DMS153 treated with DMSO at 0.1 percent for 48 hours (cell line): ENCODE data around the gene HIBCH.
"Not testable (repeated sequence)": the region's sequence is repeated elsewhere in the genome, so short reads cannot be mapped to it uniquely, and the experiment has no call there.

Experiments used
- DNase-seq: peaks from one replicate; lab custom pipeline; 2025; ENCODE audit not compliant: unreplicated experiment; lab: John Stamatoyannopoulos, UW

HIBCH gene

GRCh38 chr2:190319555-190320498 lies at the start of gene HIBCH:
TSS of gene HIBCH (minus strand) at chr2:190319826. CDS start at chr2:190319750, 76 bp downstream.
- DNase-seq = peak; percentile 95

- no peak for DNase-seq
These were observed 47.5 kb upstream of the HIBCH start for GRCh38 chr2:190367091-190367490.

- DNase-seq = no peak
These were observed 46.7 kb upstream of the HIBCH start for GRCh38 chr2:190366248-190366753.

- no peak for DNase-seq
These were observed 46.0 kb upstream of the HIBCH start for GRCh38 chr2:190365499-190366204.

GRCh38 chr2:190362894-190363293 lies 43.3 kb upstream of the HIBCH start:
- DNase-seq = no peak

- no peak for DNase-seq
These were observed 41.9 kb upstream of the HIBCH start for GRCh38 chr2:190361572-190361971.

- no peak for DNase-seq
These were observed 41.3 kb upstream of the HIBCH start for GRCh38 chr2:190360965-190361364.

GRCh38 chr2:190360561-190360960 lies 40.9 kb upstream of the HIBCH start:
- DNase-seq = no peak

- not testable (repeated sequence) for DNase-seq
These were observed 39.2 kb upstream of the HIBCH start for GRCh38 chr2:190358655-190359448.

GRCh38 chr2:190357600-190357999 lies 38.0 kb upstream of the HIBCH start:
- no peak for DNase-seq

GRCh38 chr2:190355968-190356644 lies 36.5 kb upstream of the HIBCH start:
- DNase-seq = peak; percentile 33

GRCh38 chr2:190354003-190354690 lies 34.5 kb upstream of the HIBCH start:
- no peak for DNase-seq

GRCh38 chr2:190353537-190353899 lies 33.9 kb upstream of the HIBCH start:
- no peak for DNase-seq

GRCh38 chr2:190352668-190353536 lies 33.3 kb upstream of the HIBCH start:
- DNase-seq = peak; percentile 81

- DNase-seq = no peak
These were observed 32.3 kb upstream of the HIBCH start for GRCh38 chr2:190351955-190352354.

GRCh38 chr2:190350371-190350770 lies 30.7 kb upstream of the HIBCH start:
- DNase-seq = no peak

- DNase-seq = peak; percentile 47
These were observed 24.7 kb upstream of the HIBCH start for GRCh38 chr2:190344276-190344827.

GRCh38 chr2:190343536-190344275 lies 24.1 kb upstream of the HIBCH start, which contains the start of gene INPP1:
TSS of gene INPP1 (plus strand) at chr2:190343589. CDS start at chr2:190360103, 16,514 bp downstream.
- no peak for DNase-seq
